H1 (cell line): ENCODE results near the gene PMEPA1. TPM values are rescaled to one million over a fixed set of nuclear protein-coding genes. Genes with fewer than 3 reads are reported as not detected.

ENCODE experiments used
- CTCF ChIA-PET: fragments of 300-600 bp; sonication (Branson Sonifier 250); formaldehyde crosslinking; loops from one replicate; lab custom pipeline; 2021; ENCODE audit not compliant: partially characterized antibody; lab: Charles Lee
- POLR2A ChIA-PET: fragments of 300-600 bp; sonication (Branson Sonifier 250); formaldehyde crosslinking; loops from one replicate; lab custom pipeline; 2021; ENCODE audit warnings: inconsistent platforms; ENCODE audit not compliant: partially characterized antibody; lab: Charles Lee
- DNase-seq, 2 experiments: peaks; one replicate each; pipeline versions ENCODE4 v3.0.0 to v3.0.0-alpha.2; 2010 to 2022; ENCODE audit warnings: low spot score in 2 of 2, low read depth in 1 of 2, mixed read lengths in 1 of 2
- FAIRE-seq: peaks from 2 replicates; lab custom pipeline; 2011; peaks lifted over from hg19 to GRCh38; lab: Jason Lieb, UNC
- H2AFZ ChIP-seq: 2 replicates; pipeline ENCODE4 v1.8.1; 2012; ENCODE audit warnings: low read length, inconsistent platforms
- H2AK5ac ChIP-seq: 2 replicates; pipeline ENCODE4 v1.6.1; 2013; ENCODE audit warnings: low read depth, low read length
- H2BK120ac ChIP-seq: replicated peaks from 2 replicates; pipeline ENCODE3; 2013; ENCODE audit warnings: low read depth, low read length, inconsistent platforms
- H2BK12ac ChIP-seq: 2 replicates; pipeline ENCODE4 v1.6.1; 2013; ENCODE audit warnings: low read depth, low read length
- H2BK15ac ChIP-seq: 2 replicates; pipeline ENCODE4 v1.6.1; 2013; ENCODE audit warnings: low read length
- H2BK20ac ChIP-seq: 2 replicates; pipeline ENCODE4 v1.6.1; 2013; ENCODE audit warnings: low read length
- H2BK5ac ChIP-seq: 2 replicates; pipeline ENCODE4 v1.6.1; 2013; ENCODE audit warnings: low read depth, low read length
- H3K14ac ChIP-seq: 2 replicates; pipeline ENCODE4 v1.6.1; 2013; ENCODE audit warnings: inconsistent platforms; ENCODE audit not compliant: insufficient read length
- H3K18ac ChIP-seq: 2 replicates; pipeline ENCODE4 v1.6.1; 2013; ENCODE audit warnings: low read length; ENCODE audit errors: extremely low read depth
- H3K23ac ChIP-seq: 2 replicates; pipeline ENCODE4 v1.6.1; 2013; ENCODE audit warnings: inconsistent platforms; ENCODE audit not compliant: insufficient read length
- H3K23me2 ChIP-seq: 2 replicates; pipeline ENCODE4 v1.6.1; 2013; ENCODE audit warnings: low read depth, low read length
- H3K27ac ChIP-seq: 2 replicates; pipeline ENCODE4 v1.6.1; 2011; ENCODE audit warnings: low read depth, low read length, inconsistent platforms
- H3K27me3 ChIP-seq, 4 experiments: replicated peaks in 1 of 4; 1 replicate in 1 of 4; 2 replicates in 3 of 4; pipeline versions ENCODE4 v1.6.1 to v1.8.1; 2011 to 2013; ENCODE audit warnings: low read length in 3 of 4, mild to moderate bottlenecking in 3 of 4, inconsistent platforms in 2 of 4, mixed read lengths in 2 of 4, moderate library complexity in 1 of 4; ENCODE audit not compliant: control insufficient read depth in 3 of 4, insufficient read depth in 3 of 4; ENCODE audit errors: extremely low read depth in 1 of 4
- H3K36me3 ChIP-seq, 4 experiments: 2 replicates each; pipeline versions ENCODE4 v1.6.1 to v1.8.1; 2011 to 2013; ENCODE audit warnings: mild to moderate bottlenecking in 4 of 4, low read length in 3 of 4, moderate library complexity in 2 of 4, control low read depth in 1 of 4, inconsistent platforms in 1 of 4; ENCODE audit not compliant: insufficient read depth in 4 of 4, control insufficient read depth in 2 of 4
- H3K4ac ChIP-seq: replicated peaks from 2 replicates; pipeline ENCODE3; 2013; ENCODE audit warnings: low read length, low read depth, mixed read lengths, inconsistent platforms; ENCODE audit not compliant: insufficient read length
- H3K4me1 ChIP-seq, 4 experiments: replicated peaks in 1 of 4; 1 replicate in 1 of 4; 2 replicates in 3 of 4; pipeline versions ENCODE4 v1.6.1 to v1.8.1; 2011 to 2013; ENCODE audit warnings: low read length in 3 of 4, inconsistent platforms in 2 of 4, mixed read lengths in 1 of 4; ENCODE audit not compliant: insufficient read depth in 4 of 4, control insufficient read depth in 3 of 4
- H3K4me2 ChIP-seq, 2 experiments: 2 replicates each; pipeline versions ENCODE4 v1.6.1 to v1.8.1; 2011 to 2013; ENCODE audit warnings: low read depth in 2 of 2, low read length in 2 of 2, control low read depth in 1 of 2, inconsistent platforms in 1 of 2, mild to moderate bottlenecking in 1 of 2; ENCODE audit not compliant: insufficient read depth in 1 of 2
- H3K4me3 ChIP-seq, 4 experiments: fragments of 200-600, 300-600 bp in 1 of 4; sonication (generic), shearing (Covaris generic), sonication (Bioruptor Twin) in 1 of 4; 2 replicates each; pipeline versions ENCODE4 v1.5.1 to v1.8.1; 2011 to 2016; ENCODE audit warnings: low read length in 4 of 4, low read depth in 3 of 4, control low read depth in 2 of 4, inconsistent platforms in 2 of 4, mild to moderate bottlenecking in 2 of 4, mixed read lengths in 1 of 4, moderate library complexity in 1 of 4; ENCODE audit not compliant: insufficient read depth in 2 of 4; ENCODE audit errors: extremely low read depth in 1 of 4
- H3K56ac ChIP-seq: replicated peaks from 2 replicates; pipeline ENCODE3; 2013; ENCODE audit warnings: low read depth, mild to moderate bottlenecking, mixed read lengths, low read length, inconsistent platforms; ENCODE audit not compliant: insufficient read length
- H3K79me1 ChIP-seq: 2 replicates; pipeline ENCODE4 v1.6.1; 2013; ENCODE audit warnings: low read depth, low read length, control low read depth
- H3K79me2 ChIP-seq, 2 experiments: 2 replicates each; pipeline versions ENCODE4 v1.6.1 to v1.8.1; 2012 to 2013; ENCODE audit warnings: low read length in 2 of 2, mild to moderate bottlenecking in 2 of 2, inconsistent platforms in 1 of 2; ENCODE audit not compliant: insufficient read depth in 2 of 2, control insufficient read depth in 1 of 2
- H3K9ac ChIP-seq, 4 experiments: replicated peaks in 1 of 4; 1 replicate in 1 of 4; 2 replicates in 3 of 4; pipeline versions ENCODE4 v1.6.1 to v1.8.1; 2011 to 2013; ENCODE audit warnings: low read depth in 3 of 4, low read length in 3 of 4, control low read depth in 2 of 4, mild to moderate bottlenecking in 2 of 4, moderate library complexity in 2 of 4, inconsistent platforms in 1 of 4; ENCODE audit errors: extremely low read depth in 1 of 4
- H3K9me3 ChIP-seq, 2 experiments: 2 replicates each; pipeline versions ENCODE4 v1.6.1 to v1.8.1; 2012 to 2013; ENCODE audit warnings: mild to moderate bottlenecking in 2 of 2, moderate library complexity in 2 of 2, control low read depth in 1 of 2, inconsistent platforms in 1 of 2, low read depth in 1 of 2, low read length in 1 of 2, mixed read lengths in 1 of 2; ENCODE audit not compliant: insufficient read depth in 2 of 2
- H4K20me1 ChIP-seq, 2 experiments: replicated peaks in 1 of 2; 2 replicates each; pipeline versions ENCODE3 to v1.8.1; 2011 to 2013; ENCODE audit warnings: inconsistent platforms in 2 of 2, low read length in 2 of 2, mild to moderate bottlenecking in 1 of 2; ENCODE audit not compliant: insufficient read depth in 2 of 2, control insufficient read depth in 1 of 2
- H4K5ac ChIP-seq: 2 replicates; pipeline ENCODE4 v1.6.1; 2013; ENCODE audit warnings: low read length, low read depth, mixed read lengths, inconsistent platforms; ENCODE audit not compliant: insufficient read length
- H4K8ac ChIP-seq: 2 replicates; pipeline ENCODE4 v1.8.0; 2013; ENCODE audit warnings: mild to moderate bottlenecking, moderate library complexity, low read length, inconsistent platforms; ENCODE audit not compliant: insufficient read depth; ENCODE audit errors: extremely low read depth
- H4K91ac ChIP-seq: replicated peaks from 2 replicates; pipeline ENCODE3; 2013; ENCODE audit warnings: low read length, mixed read lengths, inconsistent platforms; ENCODE audit not compliant: insufficient read length
- BACH1 ChIP-seq: IDR thresholded peaks from 2 replicates; pipeline ENCODE4 v1.6.1; 2012; ENCODE audit warnings: low read length, improper control_type of control experiment
- BRCA1 ChIP-seq: IDR thresholded peaks from 2 replicates; pipeline ENCODE4 v1.6.1; 2012; ENCODE audit warnings: low read depth, low read length, improper control_type of control experiment
- CBX8 ChIP-seq: fragments of 300-800, 300-1000 bp; sonication (generic); IDR thresholded peaks from 2 replicates; pipeline ENCODE4 v1.7.1; 2016; ENCODE audit warnings: low read depth, low read length, borderline replicate concordance
- CHD2 ChIP-seq: IDR thresholded peaks from 2 replicates; pipeline ENCODE4 v1.6.1; 2012; ENCODE audit warnings: low read length, improper control_type of control experiment
- FOSL1 ChIP-seq: IDR thresholded peaks from 2 replicates; pipeline ENCODE4 v1.6.1; 2011; ENCODE audit warnings: mild to moderate bottlenecking, low read depth, low read length, moderate library complexity; ENCODE audit not compliant: insufficient read depth
- JUN ChIP-seq: IDR thresholded peaks from 2 replicates; pipeline ENCODE4 v1.6.1; 2011; ENCODE audit warnings: low read depth, mild to moderate bottlenecking, improper control_type of control experiment, low read length
- PHF8 ChIP-seq: fragments of 200-600 bp; sonication (generic); conservative IDR thresholded peaks from 2 replicates; pipeline ENCODE4 v1.7.1; 2012; ENCODE audit warnings: low read depth, mild to moderate bottlenecking, inconsistent platforms, low read length, moderate library complexity
- RFX5 ChIP-seq: IDR thresholded peaks from 2 replicates; pipeline ENCODE4 v1.6.1; 2011; ENCODE audit warnings: low read depth, low read length, improper control_type of control experiment, borderline replicate concordance
- SIN3A ChIP-seq, 2 experiments: IDR thresholded peaks in 1 of 2; conservative IDR thresholded peaks in 1 of 2; 2 replicates each; pipeline ENCODE4 v1.6.1; 2011 to 2012; ENCODE audit warnings: low read length in 2 of 2, improper control_type of control experiment in 1 of 2, low read depth in 1 of 2, mild to moderate bottlenecking in 1 of 2
- SUZ12 ChIP-seq: fragments of 200-600 bp; sonication (generic); IDR thresholded peaks from 2 replicates; pipeline ENCODE4 v1.6.1; 2012; ENCODE audit warnings: mild to moderate bottlenecking, inconsistent platforms, low read length, moderate library complexity, mixed read lengths
- TCF12 ChIP-seq: IDR thresholded peaks from 2 replicates; pipeline ENCODE4 v1.6.1; 2011; ENCODE audit warnings: low read depth, mild to moderate bottlenecking, low read length
- WGBS, 2 experiments: shearing (Covaris generic) in 1 of 2; methylation state at CpG; one replicate each; pipeline versions ENCODE4 v1.1.6 to v1.1.7; 2013 to 2015; ENCODE audit warnings: low lambda C conversion rate in 2 of 2, mixed read lengths in 2 of 2, inconsistent platforms in 1 of 2, low coverage in 1 of 2, missing lambda C conversion rate in 1 of 2; ENCODE audit not compliant: insufficient replicate concordance in 2 of 2, insufficient coverage in 1 of 2, insufficient read length in 1 of 2; ENCODE audit errors: extremely low coverage in 1 of 2, missing lambda C conversion rate in 1 of 2; 5-methylcytosine and 5-hydroxymethylcytosine counted together
- polyA plus RNA-seq, 7 experiments: library from polyadenylated mRNA; depleted of rRNA in 3 of 7; stranded (reverse) in 5 of 7; unstranded in 2 of 7; fragments of >200 nt in 5 of 7; fragments of 200-250 nt in 2 of 7; gene quantifications; 1 replicate in 5 of 7; 2 replicates in 1 of 7; 4 replicates in 1 of 7; pipeline versions ENCODE4 v1.2.1 to v1.2.3, GENCODE V29; 2011 to 2013; ENCODE audit warnings: missing spikeins in 2 of 7, mixed read lengths in 2 of 7
- total RNA-seq: library from RNA; stranded (reverse); fragmentation: NEBNext Ultra II Directional; extraction: Animal tissue kit (Norgen Biotek cat#: 25700); gene quantifications from 2 replicates; pipeline ENCODE4 v1.2.1, GENCODE V29; 2021

PMEPA1 gene
- total and polyA plus RNA-seq, 2 of the 8 experiments (the other 6 are each of a cell fraction or from before 2014, with no cell fraction given) = 12.7 to 20.5 TPM

DNA sequence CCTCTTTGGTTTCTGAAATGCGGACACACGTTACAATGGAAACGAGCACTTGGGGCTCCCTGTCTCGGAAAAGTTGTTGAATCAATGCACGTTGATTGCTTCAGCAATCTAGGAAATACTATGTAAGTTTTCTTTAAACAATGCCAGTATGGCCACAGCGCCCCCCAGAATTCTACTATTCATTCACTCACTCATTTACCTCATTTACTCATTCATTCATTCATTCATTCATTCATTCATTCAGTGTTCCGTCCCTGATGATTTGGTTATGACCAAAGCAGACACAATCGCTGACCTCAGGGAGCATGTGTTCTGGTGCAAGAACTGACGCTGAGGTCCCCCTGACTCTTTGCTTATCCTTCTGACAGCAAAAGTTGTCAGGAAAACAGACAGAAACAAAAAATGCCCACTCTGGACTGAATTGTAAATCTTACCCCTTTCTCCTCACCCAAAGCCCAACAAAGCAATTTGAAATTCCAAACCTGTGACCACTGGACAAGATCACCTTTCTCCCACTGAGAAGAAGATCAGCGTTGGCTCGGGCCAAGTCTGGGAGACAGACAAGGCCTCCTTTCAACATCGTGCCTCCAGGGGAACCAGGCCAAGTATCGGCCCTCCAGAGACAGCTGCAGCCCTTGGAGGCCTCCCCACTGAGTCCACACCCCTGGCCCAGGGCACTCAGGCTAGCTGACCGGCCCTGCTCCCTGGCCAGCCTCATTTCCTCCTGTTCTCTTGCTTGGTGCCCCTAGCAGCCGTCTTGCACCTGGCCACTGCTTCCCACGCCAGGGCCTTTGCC, 15.0 kb upstream of the PMEPA1 start:
- WGBS, 2 experiments = 94% methylated on average over 15 of the region's 16 CpGs; no CpG with 5 or more reads in 1 of the 2 experiments
- Histone ChIP-seq H2BK120ac (no peak overlapping the region), H4K91ac (no peak overlapping the region), H2AFZ (no peak overlapping the region), H2BK5ac (no peak overlapping the region), H4K8ac (no peak overlapping the region), H3K4ac (no peak overlapping the region), H3K27ac (no peak overlapping the region; the same call in 1 of the 2 replicates), H3K36me3 (no peaks in the 10 kb centered on the region), H2BK15ac (no peak overlapping the region), H3K27me3 (peaks cover 0 to 2% (median 0%) of the 10 kb centered on the region in 4 experiments; a peak in 2 of 7 replicates), H3K14ac (no peak overlapping the region), H2BK12ac (0 out of 2 replicates have a peak overlapping the region, but pooled peaks have one; percentile 27), H2BK20ac (no peak overlapping the region), H3K79me1 (no peaks in the 10 kb centered on the region), H4K20me1 (no peaks in the 10 kb centered on the region), H3K4me3 (no peak overlapping the region), H2AK5ac (no peak overlapping the region), H3K4me2 (no peak overlapping the region), H3K23ac (no peak overlapping the region), H3K9ac (no peak overlapping the region), H3K23me2 (no peaks in the 10 kb centered on the region), H3K4me1 (no peaks in the 10 kb centered on the region; a peak in 2 of 7 replicates), H3K79me2 (no peaks in the 10 kb centered on the region), H4K5ac (no peak overlapping the region), H3K56ac (no peak overlapping the region), H3K18ac (no peak overlapping the region), H3K9me3 (no peaks in the 10 kb centered on the region)
- ChIA-PET POLR2A (interaction anchor here (0.6 to 0.7 kb wide), 2 partner anchors 14 to 174 kb away, joined by 3 to 4 read pairs; no protein-coding TSS in a partner anchor), CTCF (no interaction called here)
- DNase-seq (no peak), FAIRE-seq (no peak)
- TF ChIP-seq CHD2 (no peak), TCF12 (no peak), SUZ12 (no peak), PHF8 (no peak), RFX5 (no peak), BRCA1 (no peak), FOSL1 (no peak), BACH1 (no peak), JUN (no peak), SIN3A (conservative IDR thresholded peaks at IDR 0.05 in 1 of 2, IDR thresholded peaks at IDR 0.05 in 1 of 2; ENCODE audit: low read depth in 1 of 2, low read length in 2 of 2) (no peak), CBX8 (no peak)
